NCI-H82 treated with DMSO at 0.1 percent for 48 hours (cell line): Measurements from ENCODE around the gene KCNK5.

Source experiments
- DNase-seq: peaks from one replicate; lab custom pipeline; 2025; ENCODE audit not compliant: unreplicated experiment; lab: John Stamatoyannopoulos, UW

The KCNK5 gene

GRCh38 chr6:39228992-39229767 is at the start of gene KCNK5:
Gene KCNK5, minus strand, starts transcription at chr6:39229475. Its CDS starts 364 bp downstream, at chr6:39229111.
- peak; percentile 59 for DNase-seq

GRCh38 chr6:39276379-39276995 is 47.2 kb upstream of the KCNK5 start:
- DNase-seq, result no peak

GRCh38 chr6:39274903-39275302 is 45.6 kb upstream of the KCNK5 start:
- DNase-seq, result no peak

- DNase-seq, result no peak
Observed at GRCh38 chr6:39274471-39274870, 45.2 kb upstream of the KCNK5 start.

GRCh38 chr6:39273406-39273821 is 44.1 kb upstream of the KCNK5 start:
- DNase-seq, result no peak

- DNase-seq, result no peak
Observed at GRCh38 chr6:39269961-39270360, 40.7 kb upstream of the KCNK5 start.

- no peak for DNase-seq
Observed at GRCh38 chr6:39268721-39269120, 39.4 kb upstream of the KCNK5 start.

- no peak for DNase-seq
Observed at GRCh38 chr6:39268171-39268570, 38.9 kb upstream of the KCNK5 start.

- DNase-seq, result no peak
Observed at GRCh38 chr6:39266782-39267355, 37.6 kb upstream of the KCNK5 start.

- no peak for DNase-seq
Observed at GRCh38 chr6:39266375-39266774, 37.1 kb upstream of the KCNK5 start.

GRCh38 chr6:39263303-39264037 is 34.2 kb upstream of the KCNK5 start:
- DNase-seq, result no peak

- DNase-seq, result no peak
Observed at GRCh38 chr6:39261751-39262150, 32.5 kb upstream of the KCNK5 start.

GRCh38 chr6:39260953-39261352 is 31.7 kb upstream of the KCNK5 start:
- DNase-seq, result no peak

- DNase-seq, result no peak
Observed at GRCh38 chr6:39260456-39260855, 31.2 kb upstream of the KCNK5 start.

- DNase-seq, result no peak
Observed at GRCh38 chr6:39256294-39256940, 27.1 kb upstream of the KCNK5 start.

GRCh38 chr6:39254999-39255535 is 25.8 kb upstream of the KCNK5 start:
- DNase-seq, result no peak

- DNase-seq, result no peak
Observed at GRCh38 chr6:39251406-39251805, 22.1 kb upstream of the KCNK5 start.

- no peak for DNase-seq
Observed at GRCh38 chr6:39250507-39250906, 21.2 kb upstream of the KCNK5 start.

- no peak for DNase-seq
Observed at GRCh38 chr6:39249278-39249677, 20.0 kb upstream of the KCNK5 start.

GRCh38 chr6:39247667-39248194 is 18.5 kb upstream of the KCNK5 start:
- DNase-seq, result no peak

- DNase-seq, result no peak
Observed at GRCh38 chr6:39243809-39244208, 14.5 kb upstream of the KCNK5 start.
